Fibroblast of villous mesenchyme (primary cell): ENCODE results near the gene SURF1. TPM values are rescaled to one million over a fixed set of nuclear protein-coding genes. Genes with fewer than 3 reads are reported as not detected.

Source experiments
- DNase-seq: peaks from one replicate; pipeline ENCODE4 v3.0.0-alpha.2; 2010; ENCODE audit warnings: low read depth
- H3K4me3 ChIP-seq: 2 replicates; pipeline ENCODE4 v1.5.1; 2011; ENCODE audit warnings: low read depth, mild to moderate bottlenecking, low read length
- CTCF ChIP-seq: IDR thresholded peaks from 2 replicates; pipeline ENCODE4 v1.5.1; 2012; ENCODE audit warnings: low read depth, mild to moderate bottlenecking, low read length; ENCODE audit not compliant: insufficient read depth
- total RNA-seq: library from RNA; depleted of rRNA; stranded (reverse); fragments of >200 nt; gene quantifications from 2 replicates; pipeline ENCODE4 v1.2.3, GENCODE V29; 2012

Gene SURF1
- total RNA-seq, 1 donor = 13.4 TPM

GRCh38 chr9:133370685-133371084 lies 14.4 kb upstream of the SURF1 start:
- no peak for TF ChIP-seq CTCF
- H3K4me3 ChIP-seq = no peak overlapping the region
- DNase-seq = no peak

GRCh38 chr9:133369933-133370332 lies 13.6 kb upstream of the SURF1 start:
- DNase-seq = no peak
- TF ChIP-seq CTCF = no peak
- H3K4me3 ChIP-seq = no peak overlapping the region

GRCh38 chr9:133369422-133369821 lies 13.1 kb upstream of the SURF1 start:
- DNase-seq = no peak
- H3K4me3 ChIP-seq = no peak overlapping the region
- TF ChIP-seq CTCF = no peak

- DNase-seq = peak; percentile 49
- no peak overlapping the region for H3K4me3 ChIP-seq
- no peak for TF ChIP-seq CTCF
Observed at GRCh38 chr9:133368249-133368881, 12.1 kb upstream of the SURF1 start.

- TF ChIP-seq CTCF = no peak
- no peak overlapping the region for H3K4me3 ChIP-seq
- no peak for DNase-seq
Observed at GRCh38 chr9:133367778-133368177, 11.5 kb upstream of the SURF1 start.

- no peak overlapping the region for H3K4me3 ChIP-seq
- no peak for DNase-seq
- no peak for TF ChIP-seq CTCF
Observed at GRCh38 chr9:133367221-133367620, 10.9 kb upstream of the SURF1 start.

- no peak for DNase-seq
- TF ChIP-seq CTCF = no peak
- no peak overlapping the region for H3K4me3 ChIP-seq
Observed at GRCh38 chr9:133366435-133366834, 10.1 kb upstream of the SURF1 start.
